ENCODE data around the gene MEIS3. TPM values are rescaled to one million over a fixed set of nuclear protein-coding genes. Genes with fewer than 3 reads are reported as not detected.

Gene MEIS3
- total and polyA plus RNA-seq, 2 donors from 2014 or later = 3.8 to 7.6 TPM

DNA sequence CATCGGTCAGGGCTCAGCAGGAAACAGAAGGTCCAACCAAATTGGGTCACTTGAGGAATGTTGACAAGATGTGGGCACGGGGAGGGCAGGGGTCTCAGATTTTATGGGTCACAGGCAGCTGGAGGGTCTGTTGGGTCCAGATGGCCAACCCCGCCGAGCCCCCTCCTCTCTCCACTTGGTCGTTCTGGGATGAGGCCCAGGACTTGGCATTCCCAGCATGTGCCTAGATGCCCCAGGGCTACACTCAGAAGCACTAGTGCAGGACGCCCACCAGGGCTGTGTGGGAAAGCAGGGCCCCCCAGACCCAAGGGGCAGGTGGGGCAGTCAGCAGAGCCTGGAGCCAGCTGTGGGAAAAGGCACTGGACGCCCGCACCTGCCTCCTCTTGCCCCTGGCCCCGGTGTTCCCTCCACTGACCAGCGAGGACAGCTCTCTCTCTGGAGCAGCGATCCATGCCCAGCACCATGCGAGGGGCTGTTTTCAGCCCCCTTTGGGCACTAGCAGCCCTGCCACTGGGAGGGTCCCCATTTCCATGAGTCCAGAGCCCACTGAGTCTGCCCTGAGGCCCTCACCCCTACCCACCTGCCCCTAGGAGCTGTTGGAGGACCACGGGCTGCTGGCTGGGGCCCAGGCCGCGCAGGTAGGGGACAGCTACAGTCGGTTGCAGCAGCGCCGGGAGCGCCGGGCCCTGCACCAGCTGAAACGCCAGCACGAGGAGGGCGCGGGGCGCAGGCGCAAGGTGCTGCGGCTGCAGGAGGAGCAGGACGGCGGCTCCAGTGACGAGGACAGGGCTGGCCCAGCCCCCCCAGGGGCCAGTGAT lies 44.2 kb downstream of the MEIS3 start:
- Histone ChIP-seq H3K36me3 (ENCODE audit: control insufficient read depth in 2 of 3, insufficient read depth in 3 of 3, low read length in 3 of 3) (peaks cover 0 to 25% (median 14%) of the 10 kb centered on the region in 3 donors), H3K4me3 (ENCODE audit: low read length in 3 of 3) (no peak overlapping the region), H3K9me3 (ENCODE audit: control insufficient read depth in 2 of 3, insufficient read depth in 1 of 3, low read length in 3 of 3) (no peaks in the 10 kb centered on the region), H3K27ac (ENCODE audit: low read depth in 2 of 2, low read length in 2 of 2) (no peak overlapping the region), H3K27me3 (ENCODE audit: control insufficient read depth, insufficient read depth, low read length) (no peaks in the 10 kb centered on the region), H3K9ac (ENCODE audit: low read length in 3 of 3) (no peak overlapping the region), H3K4me1 (ENCODE audit: control insufficient read depth in 2 of 3, insufficient read depth in 2 of 3, low read depth in 1 of 3, low read length in 3 of 3) (no peaks in the 10 kb centered on the region)
- TF ChIP-seq CTCF (IDR thresholded peaks at IDR 0.05; ENCODE audit: borderline replicate concordance, extremely low read depth, insufficient read depth) = no peak
- FAIRE-seq (no peak), DNase-seq (no peak)
- intact Hi-C loops (cut with DNase I) = no loop called here

GRCh38 chr19:47373246-47374240 lies 45.8 kb downstream of the MEIS3 start:
- no peaks in the 10 kb centered on the region for H3K9me3 ChIP-seq (ENCODE audit: control insufficient read depth in 2 of 3, insufficient read depth in 1 of 3, low read length in 3 of 3)
- H3K36me3 ChIP-seq (ENCODE audit: control insufficient read depth in 2 of 3, insufficient read depth in 3 of 3, low read length in 3 of 3) = peaks cover 0 to 32% (median 19%) of the 10 kb centered on the region in 3 donors
- no peak for TF ChIP-seq CTCF (IDR thresholded peaks at IDR 0.05; ENCODE audit: borderline replicate concordance, extremely low read depth, insufficient read depth)
- no peak overlapping the region for H3K9ac ChIP-seq (ENCODE audit: low read length in 3 of 3)
- no peaks in the 10 kb centered on the region for H3K4me1 ChIP-seq (ENCODE audit: control insufficient read depth in 2 of 3, insufficient read depth in 2 of 3, low read depth in 1 of 3, low read length in 3 of 3)
- DNase-seq = no peak
- H3K27ac ChIP-seq (ENCODE audit: low read depth in 2 of 2, low read length in 2 of 2) = no peak overlapping the region
- no peak for FAIRE-seq
- intact Hi-C loops (cut with DNase I) = no loop called here
- H3K27me3 ChIP-seq (ENCODE audit: control insufficient read depth, insufficient read depth, low read length) = no peaks in the 10 kb centered on the region
- H3K4me3 ChIP-seq (ENCODE audit: low read length in 3 of 3) = no peak overlapping the region

- no peaks in the 10 kb centered on the region for H3K9me3 ChIP-seq (ENCODE audit: control insufficient read depth in 2 of 3, insufficient read depth in 1 of 3, low read length in 3 of 3)
- H3K4me1 ChIP-seq (ENCODE audit: control insufficient read depth in 2 of 3, insufficient read depth in 2 of 3, low read depth in 1 of 3, low read length in 3 of 3) = no peaks in the 10 kb centered on the region
- H3K9ac ChIP-seq (ENCODE audit: low read length in 3 of 3) = no peak overlapping the region
- H3K27ac ChIP-seq (ENCODE audit: low read depth in 2 of 2, low read length in 2 of 2) = no peak overlapping the region
- no peaks in the 10 kb centered on the region for H3K27me3 ChIP-seq (ENCODE audit: control insufficient read depth, insufficient read depth, low read length)
- H3K4me3 ChIP-seq (ENCODE audit: low read length in 3 of 3) = no peak overlapping the region
- DNase-seq (no peak), FAIRE-seq (no peak)
- intact Hi-C loops (cut with DNase I) = no loop called here
- peaks cover 0 to 32% (median 18%) of the 10 kb centered on the region in 3 donors for H3K36me3 ChIP-seq (ENCODE audit: control insufficient read depth in 2 of 3, insufficient read depth in 3 of 3, low read length in 3 of 3)
- TF ChIP-seq CTCF (IDR thresholded peaks at IDR 0.05; ENCODE audit: borderline replicate concordance, extremely low read depth, insufficient read depth) = no peak
Measured at GRCh38 chr19:47372603-47373002, 46.7 kb downstream of the MEIS3 start.
